Hepatocyte (in vitro differentiated cells): ENCODE results near the gene TBCK.

Experiments used
- CTCF ChIP-seq: fragments of 200-600 bp; sonication (generic); IDR thresholded peaks from 2 replicates; pipeline ENCODE4 v1.5.1; 2016; ENCODE audit warnings: antibody characterized with exemption, mild to moderate bottlenecking; ENCODE audit not compliant: poor library complexity
- EZH2 ChIP-seq: fragments of 200-600 bp; sonication (generic); IDR thresholded peaks from 2 replicates; pipeline ENCODE4 v1.6.1; 2016; ENCODE audit warnings: antibody characterized with exemption, mild to moderate bottlenecking, borderline replicate concordance
- EZH2phosphoT487 ChIP-seq: fragments of 200-600 bp; sonication (generic); IDR thresholded peaks from one replicate; pipeline ENCODE4 v1.6.1; 2018; ENCODE audit warnings: antibody characterized with exemption, mild to moderate bottlenecking, low read depth, moderate library complexity; ENCODE audit not compliant: unreplicated experiment, severe bottlenecking

- TF ChIP-seq EZH2 (no peak), CTCF (no peak), EZH2phosphoT487 (no peak)
Observed at GRCh38 chr4:106165351-106166010, 150.5 kb downstream of the TBCK start.
